Measurements from ENCODE around the gene PITPNM1.
"Not testable (repeated sequence)": the region's sequence is repeated elsewhere in the genome, so short reads cannot be mapped to it uniquely, and the experiment has no call there.

PITPNM1 gene

GRCh38 chr11:67489885-67490726 is 15.1 kb downstream of the PITPNM1 start:
- no peak for DNase-seq (ENCODE audit: low read depth in 2 of 2)

DNA sequence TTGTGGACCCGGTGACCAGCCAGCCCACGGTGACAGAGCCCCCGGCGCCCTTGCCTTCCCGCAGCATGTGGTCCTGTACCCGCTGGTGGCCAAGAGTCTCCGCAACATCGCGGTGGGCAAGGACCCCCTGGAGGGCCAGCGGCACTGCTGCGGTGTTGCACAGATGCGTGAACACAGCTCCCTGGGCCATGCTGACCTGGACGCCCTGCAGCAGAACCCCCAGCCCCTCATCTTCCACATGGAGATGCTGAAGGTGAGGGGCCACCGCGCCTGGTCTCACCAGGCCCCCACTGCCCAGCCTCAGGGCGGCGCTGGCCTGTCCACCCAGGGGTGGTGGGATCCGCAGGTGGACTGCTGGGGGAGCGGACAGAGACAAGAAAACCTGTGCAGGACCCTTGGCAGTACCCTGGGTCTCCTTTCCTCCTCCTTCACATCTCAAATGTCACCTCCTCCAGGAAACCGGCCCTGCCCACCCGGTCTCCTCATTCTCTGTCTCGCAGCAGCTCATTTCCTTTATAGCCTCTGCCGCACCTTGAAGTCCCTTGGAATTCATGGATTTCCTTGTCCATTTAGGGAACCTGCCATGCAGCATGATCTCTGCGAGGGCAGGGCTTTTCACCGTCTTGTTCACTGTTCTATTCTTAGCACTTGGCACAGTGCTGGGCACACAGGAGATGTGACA is 15.8 kb downstream of the PITPNM1 start:
- no peak for DNase-seq (ENCODE audit: low read depth in 2 of 2)

- no peak for DNase-seq (ENCODE audit: low read depth in 2 of 2)
Measured at GRCh38 chr11:67486481-67487195, 18.5 kb downstream of the PITPNM1 start.

DNA sequence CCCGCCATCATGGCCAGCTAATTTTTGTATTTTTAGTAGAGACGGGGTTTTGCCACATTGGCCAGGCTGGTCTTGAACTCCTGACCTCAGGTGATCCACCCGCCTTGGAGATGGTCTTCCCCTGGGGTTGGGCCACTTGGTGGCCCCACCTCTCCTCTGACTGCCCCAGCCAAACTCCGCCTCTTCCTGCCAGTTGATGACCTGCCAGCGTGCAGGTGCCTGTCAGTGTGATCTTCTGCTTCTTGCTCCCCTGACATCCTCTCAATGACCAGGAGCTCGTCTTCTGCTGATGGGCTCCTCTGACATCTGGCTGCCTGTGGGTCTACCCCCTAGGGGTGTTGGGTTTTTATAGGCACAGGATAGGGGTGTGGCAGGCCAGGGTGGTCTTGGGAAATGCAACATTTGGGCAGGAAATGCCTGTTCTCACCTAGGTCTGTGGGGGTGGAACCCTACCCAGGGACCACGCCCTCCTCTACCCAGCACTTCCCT is 19.2 kb downstream of the PITPNM1 start:
- not testable (repeated sequence) for DNase-seq (ENCODE audit: low read depth in 2 of 2)

- DNase-seq (ENCODE audit: low read depth in 2 of 2) = no peak
Measured at GRCh38 chr11:67484847-67485311, 20.3 kb downstream of the PITPNM1 start.

DNA sequence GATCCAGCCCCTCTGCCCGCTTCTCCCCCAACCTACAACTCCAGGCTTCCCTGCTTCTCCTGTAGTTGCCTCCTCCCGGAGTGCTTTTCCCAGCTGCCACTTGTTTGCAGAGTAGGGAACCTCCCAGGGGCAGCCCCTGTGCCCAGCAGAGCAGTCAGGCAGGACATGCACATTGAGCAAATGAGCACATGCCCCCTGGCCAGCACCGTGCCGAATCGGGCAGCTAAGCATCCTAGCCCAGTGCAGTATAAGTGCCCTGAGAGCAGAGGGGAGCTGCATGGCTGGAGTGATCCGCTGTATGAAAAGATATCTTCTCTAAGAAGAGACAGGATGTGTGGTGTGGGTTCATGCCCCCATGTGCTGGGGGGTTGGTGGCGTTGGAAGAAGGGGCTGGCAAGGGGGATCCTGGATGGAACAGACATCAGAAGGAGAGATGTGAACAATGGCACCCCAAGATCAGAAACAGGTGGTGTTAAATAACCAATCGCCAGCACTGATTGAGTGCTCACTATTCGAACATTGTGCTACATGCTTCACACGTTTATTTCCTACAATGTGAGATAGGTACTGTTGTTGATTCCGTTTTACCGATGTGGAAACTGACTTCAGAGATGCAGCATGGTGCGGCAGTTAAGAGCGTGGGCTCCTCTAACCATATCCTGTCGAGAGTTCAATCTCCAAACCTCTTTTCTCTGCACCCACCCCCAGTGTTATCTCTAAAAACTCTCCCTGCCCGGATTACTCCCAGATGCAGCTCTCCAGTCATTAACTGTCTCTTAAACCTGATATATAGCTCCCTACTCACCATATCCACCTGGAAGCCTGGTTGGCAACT is 21.1 kb downstream of the PITPNM1 start:
- no peak for DNase-seq (ENCODE audit: low read depth in 2 of 2)

DNA sequence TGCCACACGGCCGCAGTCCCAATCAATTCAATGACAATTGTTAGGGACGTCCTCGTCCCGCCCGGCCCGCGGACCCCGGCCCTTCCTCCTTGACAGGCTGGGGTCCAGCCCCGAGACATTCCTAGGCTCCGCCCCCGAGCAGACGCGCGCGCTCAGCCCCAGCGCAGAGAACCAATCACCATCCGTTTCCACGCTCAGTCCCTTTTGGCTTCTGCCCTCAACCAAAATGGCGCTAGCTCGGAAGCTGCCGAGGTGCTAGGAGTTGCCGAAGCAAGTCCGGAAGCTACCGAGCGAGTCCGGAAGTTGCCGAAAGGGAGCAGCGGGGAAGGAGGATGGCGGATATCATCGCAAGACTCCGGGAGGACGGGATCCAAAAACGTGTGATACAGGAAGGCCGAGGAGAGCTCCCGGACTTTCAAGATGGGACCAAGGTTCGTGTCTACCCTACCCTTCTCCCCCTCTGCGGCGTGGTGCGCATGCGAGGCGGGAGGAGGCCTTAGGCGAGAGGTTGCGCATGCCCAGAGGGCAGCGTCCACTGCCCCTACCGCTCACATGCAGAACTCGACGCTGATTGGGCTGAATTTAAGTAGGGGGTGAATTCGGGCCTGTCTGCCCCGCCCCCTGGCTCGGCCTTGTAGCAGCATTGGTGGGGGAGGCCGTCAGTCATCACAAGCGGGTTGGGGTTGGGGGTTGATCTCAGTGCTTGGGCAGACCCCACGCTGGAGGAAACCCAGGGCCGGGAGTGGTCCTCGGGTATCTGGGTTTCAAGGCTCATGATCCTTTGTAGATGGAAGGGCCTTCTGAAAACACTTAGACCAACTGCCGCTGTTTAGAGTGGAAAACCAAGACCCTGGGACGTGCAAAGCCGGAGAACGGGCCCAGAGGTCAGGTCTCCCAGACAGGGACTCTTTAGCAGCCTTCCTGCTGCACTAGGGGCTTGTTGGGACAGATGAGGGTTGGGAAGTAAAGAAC is 22.1 kb downstream of the PITPNM1 start, which contains the start of gene AIP:
Gene AIP, plus strand, starts transcription at position 200 of the 972 bp plus-strand sequence. Its CDS starts 133 bp downstream, at position 333.
- peak; percentile 82 to 92 for DNase-seq (ENCODE audit: low read depth in 2 of 2)

GRCh38 chr11:67482275-67482826 is 22.8 kb downstream of the PITPNM1 start:
- no peak for DNase-seq (ENCODE audit: low read depth in 2 of 2)

GRCh38 chr11:67477344-67478050 is 27.7 kb downstream of the PITPNM1 start:
- DNase-seq (ENCODE audit: low read depth in 2 of 2) = not testable (repeated sequence)

DNA sequence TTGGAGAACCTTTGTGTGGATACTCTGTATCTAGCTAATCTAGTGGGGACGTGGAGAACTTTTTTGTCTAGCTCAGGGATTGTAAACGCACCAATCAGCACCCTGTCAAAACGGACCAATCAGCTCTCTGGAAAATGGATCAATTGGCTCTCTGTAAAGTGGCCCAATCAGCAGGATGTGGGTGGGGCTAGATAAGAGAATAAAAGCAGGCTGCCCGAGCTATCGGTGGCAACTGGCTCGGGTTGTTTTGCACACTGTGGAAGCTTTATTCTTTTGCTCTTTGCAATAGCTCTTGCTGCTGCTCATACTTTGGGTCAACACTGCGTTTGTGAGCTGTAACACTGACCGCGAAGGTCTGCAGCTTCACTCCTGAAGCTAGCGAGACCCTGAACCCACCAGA is 28.5 kb downstream of the PITPNM1 start:
- DNase-seq (ENCODE audit: low read depth in 2 of 2) = not testable (repeated sequence)

- no peak for DNase-seq (ENCODE audit: low read depth in 2 of 2)
Measured at GRCh38 chr11:67472882-67473281, 32.3 kb downstream of the PITPNM1 start.

GRCh38 chr11:67470337-67471002 is 34.7 kb downstream of the PITPNM1 start:
- DNase-seq (ENCODE audit: low read depth in 2 of 2) = no peak

DNA sequence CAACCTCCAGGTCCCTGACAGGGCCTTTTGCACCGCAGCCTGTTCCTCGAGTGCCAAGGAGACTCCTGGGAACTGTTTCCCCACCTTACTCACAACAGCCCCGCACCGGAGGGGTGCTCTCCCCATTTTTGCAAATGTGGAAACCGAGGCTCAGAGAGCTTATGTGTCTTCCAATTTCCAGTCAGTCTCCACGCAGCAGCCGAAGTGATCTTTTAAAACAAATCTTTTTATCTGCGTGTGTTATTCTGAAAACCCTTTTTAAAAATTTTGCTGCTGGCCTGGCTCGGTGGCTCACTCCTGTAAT is 35.7 kb downstream of the PITPNM1 start:
- DNase-seq (ENCODE audit: low read depth in 2 of 2) = no peak

DNA sequence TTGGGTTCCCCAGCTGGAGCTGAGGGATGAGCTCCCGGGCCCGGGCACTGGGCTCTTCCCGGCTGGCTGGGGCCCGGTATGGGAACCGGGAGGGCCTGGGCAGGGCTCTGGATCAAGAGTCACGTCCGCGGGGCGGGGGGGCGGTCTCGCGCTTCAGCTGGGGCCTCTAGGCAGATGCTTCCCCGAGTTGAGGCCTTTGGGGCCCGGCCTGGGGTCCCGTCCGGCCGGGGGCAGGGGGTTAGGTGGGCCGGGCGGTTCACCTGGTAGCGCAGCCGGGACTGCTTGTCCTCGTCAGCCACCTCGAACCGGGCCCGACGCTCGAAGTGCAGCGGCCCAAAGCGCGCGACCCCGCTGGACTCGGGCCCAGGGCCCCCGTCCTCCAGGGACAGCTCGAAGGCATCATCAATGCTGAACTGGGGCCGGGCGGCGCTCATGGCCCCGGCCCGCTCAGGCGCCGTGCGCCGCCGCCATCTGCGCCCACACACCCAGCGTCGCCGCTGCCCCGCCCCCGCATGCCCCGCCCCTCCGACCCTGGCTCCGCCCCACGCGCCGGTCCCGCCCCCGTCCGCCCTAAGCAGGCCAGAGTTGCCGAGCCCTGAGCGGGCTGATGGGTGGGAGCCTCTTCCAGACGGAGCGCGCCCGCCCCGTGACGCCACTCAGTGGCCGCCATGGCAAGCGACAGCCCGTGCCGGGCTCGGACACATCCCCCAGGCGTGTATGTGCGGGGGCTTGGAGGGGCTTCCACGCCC is 36.2 kb downstream of the PITPNM1 start, which contains the start of gene TMEM134:
Gene TMEM134, minus strand, starts transcription at position 493 of the 749 bp plus-strand sequence. Its CDS starts 59 bp downstream, at position 434.
- DNase-seq (ENCODE audit: low read depth in 2 of 2) = peak; percentile 85 to 90

DNA sequence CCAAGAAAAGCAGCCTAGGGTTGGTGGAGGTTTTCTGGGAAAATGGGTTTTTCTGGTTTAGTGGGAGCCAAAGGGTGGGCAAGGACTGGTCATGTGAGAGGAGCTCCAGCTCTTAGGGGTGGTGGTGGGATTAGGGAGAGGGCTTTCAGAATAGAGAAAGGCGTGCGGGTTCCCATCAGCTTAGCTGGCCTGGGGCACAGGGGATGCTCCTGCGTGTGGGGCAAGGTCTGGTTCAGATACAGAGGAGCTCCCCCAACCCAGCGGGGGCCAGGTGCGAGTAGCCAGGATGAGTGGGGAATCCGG is 36.8 kb downstream of the PITPNM1 start:
- no peak for DNase-seq (ENCODE audit: low read depth in 2 of 2)

DNA sequence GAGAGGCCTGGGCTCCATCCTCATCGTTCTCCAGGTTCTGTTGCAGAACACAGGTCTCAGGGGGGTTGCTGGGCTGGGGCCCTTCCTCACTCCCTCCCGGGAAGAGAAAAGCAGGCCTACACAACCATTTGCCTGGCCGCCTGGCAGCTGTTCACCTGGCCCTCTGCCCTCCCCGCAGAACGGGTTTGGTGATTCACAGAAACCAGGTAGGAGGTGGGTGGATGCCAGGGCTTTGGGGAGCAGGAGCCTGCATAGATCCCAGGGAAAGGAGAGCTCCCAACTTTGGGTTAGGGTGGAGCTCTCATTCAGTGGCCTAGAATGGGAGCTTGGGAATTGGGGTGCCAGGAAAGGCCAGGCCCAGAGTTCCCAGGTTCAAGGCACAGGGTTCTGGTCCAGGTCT is 37.1 kb downstream of the PITPNM1 start:
- no peak for DNase-seq (ENCODE audit: low read depth in 2 of 2)

- DNase-seq (ENCODE audit: low read depth in 2 of 2) = no peak
Measured at GRCh38 chr11:67466962-67467771, 38.0 kb downstream of the PITPNM1 start.
